ENCODE measurements around the gene KMT2A. TPM values are rescaled to one million over a fixed set of nuclear protein-coding genes. Genes with fewer than 3 reads are reported as not detected.

KMT2A gene
- total RNA-seq, 6 experiments from 2014 or later: 29.3 to 39.3 (median 34.4) TPM

- H3K9me3 Mint-ChIP-seq: no peaks in the 10 kb centered on the region
- peaks cover 6% of the 10 kb centered on the region for H3K27me3 Mint-ChIP-seq (ENCODE audit: insufficient read depth)
- DNase-seq: no peak
- H3K4me1 Mint-ChIP-seq (ENCODE audit: low read depth): peaks cover 21% of the 10 kb centered on the region
- H3K4me3 Mint-ChIP-seq: peak overlapping the region; percentile 91
- no peak overlapping the region for H3K27ac Mint-ChIP-seq
- TF ChIP-seq CTCF (IDR thresholded peaks at IDR 0.05): no peak
- 0 out of 2 replicates have a peak, but pooled peaks cover 7% of the 10 kb centered on the region for H3K36me3 Mint-ChIP-seq (ENCODE audit: low read depth)
These were observed 95.8 kb downstream of the KMT2A start for GRCh38 chr11:118532091-118532490.

GRCh38 chr11:118532852-118533768 is 96.8 kb downstream of the KMT2A start:
- H3K4me1 Mint-ChIP-seq (ENCODE audit: low read depth): peaks cover 28% of the 10 kb centered on the region
- no peak for DNase-seq
- H3K27ac Mint-ChIP-seq: no peak overlapping the region
- no peaks in the 10 kb centered on the region for H3K36me3 Mint-ChIP-seq (ENCODE audit: low read depth)
- H3K27me3 Mint-ChIP-seq (ENCODE audit: insufficient read depth): peaks cover 5% of the 10 kb centered on the region
- no peaks in the 10 kb centered on the region for H3K9me3 Mint-ChIP-seq
- no peak for TF ChIP-seq CTCF (IDR thresholded peaks at IDR 0.05)
- no peak overlapping the region for H3K4me3 Mint-ChIP-seq

GRCh38 chr11:118533769-118534729 is 97.8 kb downstream of the KMT2A start:
- Mint-ChIP-seq H3K27me3 (ENCODE audit: insufficient read depth) (no peaks in the 10 kb centered on the region; the same call in none of the 2 replicates), H3K27ac (no peak overlapping the region), H3K9me3 (no peaks in the 10 kb centered on the region), H3K4me3 (no peak overlapping the region), H3K36me3 (ENCODE audit: low read depth) (no peaks in the 10 kb centered on the region), H3K4me1 (ENCODE audit: low read depth) (peaks cover 36% of the 10 kb centered on the region)
- TF ChIP-seq CTCF (IDR thresholded peaks at IDR 0.05): no peak
- no peak for DNase-seq

DNA sequence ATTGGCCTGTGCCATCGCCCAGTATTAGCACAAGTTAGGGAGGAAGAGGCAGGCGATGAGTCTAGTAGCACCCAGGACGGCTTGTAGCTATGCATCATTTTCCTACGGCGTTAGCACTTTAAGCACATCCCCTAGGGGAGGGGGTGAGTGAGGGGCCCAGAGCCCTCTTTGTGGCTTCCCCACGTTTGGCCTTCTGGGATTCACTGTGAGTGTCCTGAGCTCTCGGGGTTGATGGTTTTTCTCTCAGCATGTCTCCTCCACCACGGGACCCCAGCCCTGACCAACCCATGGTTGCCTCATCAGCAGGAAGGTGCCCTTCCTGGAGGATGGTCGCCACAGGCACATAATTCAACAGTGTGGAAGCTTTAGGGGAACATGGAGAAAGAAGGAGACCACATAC is 99.0 kb downstream of the KMT2A start:
- DNase-seq: no peak
- H3K4me3 Mint-ChIP-seq: no peak overlapping the region
- no peaks in the 10 kb centered on the region for H3K9me3 Mint-ChIP-seq
- H3K27me3 Mint-ChIP-seq (ENCODE audit: insufficient read depth): no peaks in the 10 kb centered on the region; the same call in none of the 2 replicates
- 0 out of 2 replicates have a peak, but pooled peaks cover 2% of the 10 kb centered on the region for H3K36me3 Mint-ChIP-seq (ENCODE audit: low read depth)
- peaks cover 34% of the 10 kb centered on the region for H3K4me1 Mint-ChIP-seq (ENCODE audit: low read depth)
- no peak overlapping the region for H3K27ac Mint-ChIP-seq
- no peak for TF ChIP-seq CTCF (IDR thresholded peaks at IDR 0.05)

GRCh38 chr11:118536726-118537125 is 100.4 kb downstream of the KMT2A start:
- Mint-ChIP-seq H3K9me3 (no peaks in the 10 kb centered on the region), H3K36me3 (ENCODE audit: low read depth) (peaks cover 9% of the 10 kb centered on the region; the same call in 1 of the 2 replicates), H3K4me3 (no peak overlapping the region), H3K27ac (no peak overlapping the region), H3K27me3 (ENCODE audit: insufficient read depth) (no peaks in the 10 kb centered on the region; the same call in 1 of the 2 replicates), H3K4me1 (ENCODE audit: low read depth) (peaks cover 34% of the 10 kb centered on the region)
- no peak for TF ChIP-seq CTCF (IDR thresholded peaks at IDR 0.05)
- DNase-seq: no peak
